H1 (cell line): ENCODE measurements around the gene TAF8. TPM values are rescaled to one million over a fixed set of nuclear protein-coding genes. Genes with fewer than 3 reads are reported as not detected.

Experiments
- SP4 ChIP-seq: IDR thresholded peaks from 2 replicates; pipeline ENCODE4 v1.6.1; 2012; ENCODE audit warnings: low read length, inconsistent platforms
- TCF12 ChIP-seq: IDR thresholded peaks from 2 replicates; pipeline ENCODE4 v1.6.1; 2011; ENCODE audit warnings: low read depth, mild to moderate bottlenecking, low read length
- polyA plus RNA-seq, 7 experiments: library from polyadenylated mRNA; depleted of rRNA in 3 of 7; stranded (reverse) in 5 of 7; unstranded in 2 of 7; fragments of >200 nt in 5 of 7; fragments of 200-250 nt in 2 of 7; gene quantifications; 1 replicate in 5 of 7; 2 replicates in 1 of 7; 4 replicates in 1 of 7; pipeline versions ENCODE4 v1.2.1 to v1.2.3, GENCODE V29; 2011 to 2013; ENCODE audit warnings: missing spikeins in 2 of 7, mixed read lengths in 2 of 7
- total RNA-seq: library from RNA; stranded (reverse); fragmentation: NEBNext Ultra II Directional; extraction: Animal tissue kit (Norgen Biotek cat#: 25700); gene quantifications from 2 replicates; pipeline ENCODE4 v1.2.1, GENCODE V29; 2021
- TF ChIP-seq, protein P1 (sequence below): fragments of 300-600 bp; sonication (generic); IDR thresholded peaks from 2 replicates; pipeline ENCODE4 v1.7.1; 2012; ENCODE audit warnings: low read length, moderate library complexity, mild to moderate bottlenecking, inconsistent platforms; ENCODE audit not compliant: insufficient replicate concordance

The TAF8 gene
- total and polyA plus RNA-seq, 2 of the 8 experiments (the other 6 are each of a cell fraction or from before 2014, with no cell fraction given) = 32.2 to 34.0 TPM

DNA sequence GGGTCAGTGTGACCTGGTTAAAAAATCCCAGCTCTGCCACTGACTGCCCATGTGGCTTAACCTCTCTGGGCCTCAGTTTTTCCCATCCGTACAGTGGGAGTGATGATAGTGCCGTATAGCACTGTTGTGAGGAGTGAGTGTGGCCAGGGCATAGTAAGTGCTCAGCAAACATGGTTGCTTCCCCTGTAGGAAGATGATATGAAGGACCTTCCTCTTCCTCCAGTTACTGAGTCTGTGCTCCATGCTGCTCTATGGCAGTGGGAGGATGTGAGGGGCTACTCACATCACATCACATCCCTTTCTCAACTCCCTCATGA lies 79.0 kb downstream of the TAF8 start (continued):
- TF ChIP-seq, protein P1, sequence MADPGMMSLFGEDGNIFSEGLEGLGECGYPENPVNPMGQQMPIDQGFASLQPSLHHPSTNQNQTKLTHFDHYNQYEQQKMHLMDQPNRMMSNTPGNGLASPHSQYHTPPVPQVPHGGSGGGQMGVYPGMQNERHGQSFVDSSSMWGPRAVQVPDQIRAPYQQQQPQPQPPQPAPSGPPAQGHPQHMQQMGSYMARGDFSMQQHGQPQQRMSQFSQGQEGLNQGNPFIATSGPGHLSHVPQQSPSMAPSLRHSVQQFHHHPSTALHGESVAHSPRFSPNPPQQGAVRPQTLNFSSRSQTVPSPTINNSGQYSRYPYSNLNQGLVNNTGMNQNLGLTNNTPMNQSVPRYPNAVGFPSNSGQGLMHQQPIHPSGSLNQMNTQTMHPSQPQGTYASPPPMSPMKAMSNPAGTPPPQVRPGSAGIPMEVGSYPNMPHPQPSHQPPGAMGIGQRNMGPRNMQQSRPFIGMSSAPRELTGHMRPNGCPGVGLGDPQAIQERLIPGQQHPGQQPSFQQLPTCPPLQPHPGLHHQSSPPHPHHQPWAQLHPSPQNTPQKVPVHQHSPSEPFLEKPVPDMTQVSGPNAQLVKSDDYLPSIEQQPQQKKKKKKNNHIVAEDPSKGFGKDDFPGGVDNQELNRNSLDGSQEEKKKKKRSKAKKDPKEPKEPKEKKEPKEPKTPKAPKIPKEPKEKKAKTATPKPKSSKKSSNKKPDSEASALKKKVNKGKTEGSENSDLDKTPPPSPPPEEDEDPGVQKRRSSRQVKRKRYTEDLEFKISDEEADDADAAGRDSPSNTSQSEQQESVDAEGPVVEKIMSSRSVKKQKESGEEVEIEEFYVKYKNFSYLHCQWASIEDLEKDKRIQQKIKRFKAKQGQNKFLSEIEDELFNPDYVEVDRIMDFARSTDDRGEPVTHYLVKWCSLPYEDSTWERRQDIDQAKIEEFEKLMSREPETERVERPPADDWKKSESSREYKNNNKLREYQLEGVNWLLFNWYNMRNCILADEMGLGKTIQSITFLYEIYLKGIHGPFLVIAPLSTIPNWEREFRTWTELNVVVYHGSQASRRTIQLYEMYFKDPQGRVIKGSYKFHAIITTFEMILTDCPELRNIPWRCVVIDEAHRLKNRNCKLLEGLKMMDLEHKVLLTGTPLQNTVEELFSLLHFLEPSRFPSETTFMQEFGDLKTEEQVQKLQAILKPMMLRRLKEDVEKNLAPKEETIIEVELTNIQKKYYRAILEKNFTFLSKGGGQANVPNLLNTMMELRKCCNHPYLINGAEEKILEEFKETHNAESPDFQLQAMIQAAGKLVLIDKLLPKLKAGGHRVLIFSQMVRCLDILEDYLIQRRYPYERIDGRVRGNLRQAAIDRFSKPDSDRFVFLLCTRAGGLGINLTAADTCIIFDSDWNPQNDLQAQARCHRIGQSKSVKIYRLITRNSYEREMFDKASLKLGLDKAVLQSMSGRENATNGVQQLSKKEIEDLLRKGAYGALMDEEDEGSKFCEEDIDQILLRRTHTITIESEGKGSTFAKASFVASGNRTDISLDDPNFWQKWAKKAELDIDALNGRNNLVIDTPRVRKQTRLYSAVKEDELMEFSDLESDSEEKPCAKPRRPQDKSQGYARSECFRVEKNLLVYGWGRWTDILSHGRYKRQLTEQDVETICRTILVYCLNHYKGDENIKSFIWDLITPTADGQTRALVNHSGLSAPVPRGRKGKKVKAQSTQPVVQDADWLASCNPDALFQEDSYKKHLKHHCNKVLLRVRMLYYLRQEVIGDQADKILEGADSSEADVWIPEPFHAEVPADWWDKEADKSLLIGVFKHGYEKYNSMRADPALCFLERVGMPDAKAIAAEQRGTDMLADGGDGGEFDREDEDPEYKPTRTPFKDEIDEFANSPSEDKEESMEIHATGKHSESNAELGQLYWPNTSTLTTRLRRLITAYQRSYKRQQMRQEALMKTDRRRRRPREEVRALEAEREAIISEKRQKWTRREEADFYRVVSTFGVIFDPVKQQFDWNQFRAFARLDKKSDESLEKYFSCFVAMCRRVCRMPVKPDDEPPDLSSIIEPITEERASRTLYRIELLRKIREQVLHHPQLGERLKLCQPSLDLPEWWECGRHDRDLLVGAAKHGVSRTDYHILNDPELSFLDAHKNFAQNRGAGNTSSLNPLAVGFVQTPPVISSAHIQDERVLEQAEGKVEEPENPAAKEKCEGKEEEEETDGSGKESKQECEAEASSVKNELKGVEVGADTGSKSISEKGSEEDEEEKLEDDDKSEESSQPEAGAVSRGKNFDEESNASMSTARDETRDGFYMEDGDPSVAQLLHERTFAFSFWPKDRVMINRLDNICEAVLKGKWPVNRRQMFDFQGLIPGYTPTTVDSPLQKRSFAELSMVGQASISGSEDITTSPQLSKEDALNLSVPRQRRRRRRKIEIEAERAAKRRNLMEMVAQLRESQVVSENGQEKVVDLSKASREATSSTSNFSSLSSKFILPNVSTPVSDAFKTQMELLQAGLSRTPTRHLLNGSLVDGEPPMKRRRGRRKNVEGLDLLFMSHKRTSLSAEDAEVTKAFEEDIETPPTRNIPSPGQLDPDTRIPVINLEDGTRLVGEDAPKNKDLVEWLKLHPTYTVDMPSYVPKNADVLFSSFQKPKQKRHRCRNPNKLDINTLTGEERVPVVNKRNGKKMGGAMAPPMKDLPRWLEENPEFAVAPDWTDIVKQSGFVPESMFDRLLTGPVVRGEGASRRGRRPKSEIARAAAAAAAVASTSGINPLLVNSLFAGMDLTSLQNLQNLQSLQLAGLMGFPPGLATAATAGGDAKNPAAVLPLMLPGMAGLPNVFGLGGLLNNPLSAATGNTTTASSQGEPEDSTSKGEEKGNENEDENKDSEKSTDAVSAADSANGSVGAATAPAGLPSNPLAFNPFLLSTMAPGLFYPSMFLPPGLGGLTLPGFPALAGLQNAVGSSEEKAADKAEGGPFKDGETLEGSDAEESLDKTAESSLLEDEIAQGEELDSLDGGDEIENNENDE = no peak
- no peak for TF ChIP-seq SP4
- TF ChIP-seq TCF12 = no peak
